ENCODE measurements around the gene UQCRC1.

UQCRC1 gene

DNA sequence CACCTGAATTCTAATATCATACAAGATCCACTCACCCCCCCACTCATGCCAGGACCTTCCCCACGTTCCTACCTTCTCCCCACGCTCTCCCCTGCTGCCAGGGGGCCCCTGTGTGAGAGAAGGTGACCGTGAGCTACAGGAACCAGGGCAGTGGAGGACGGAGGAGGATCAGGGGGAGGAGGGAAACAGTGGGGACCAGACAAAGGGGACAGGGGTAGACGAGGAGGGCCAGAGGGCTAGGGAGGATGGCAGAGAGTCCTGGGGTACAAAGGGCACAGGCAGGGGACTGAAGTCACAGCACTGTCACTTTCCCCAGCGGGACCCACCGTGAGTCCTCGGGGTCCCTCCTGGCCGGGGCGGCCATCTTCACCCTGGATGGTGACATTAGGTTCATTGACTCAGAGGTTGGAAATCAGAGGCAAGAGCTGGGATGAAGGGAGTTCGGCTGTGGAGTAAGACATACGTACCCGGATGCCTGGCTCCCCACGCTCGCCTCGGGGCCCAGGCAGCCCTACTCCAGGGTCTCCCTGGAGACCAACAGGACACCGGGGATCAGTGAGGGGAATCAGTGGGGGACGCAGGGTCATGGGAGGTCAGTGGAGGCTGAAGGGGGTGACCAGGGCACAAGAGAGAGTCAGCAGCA, 39.5 kb downstream of the UQCRC1 start:
- no peak for FAIRE-seq

- FAIRE-seq, result no peak
Observed at GRCh38 chr3:48569400-48569799, 40.0 kb downstream of the UQCRC1 start.

- FAIRE-seq, result no peak
Observed at GRCh38 chr3:48568476-48568875, 41.0 kb downstream of the UQCRC1 start.

DNA sequence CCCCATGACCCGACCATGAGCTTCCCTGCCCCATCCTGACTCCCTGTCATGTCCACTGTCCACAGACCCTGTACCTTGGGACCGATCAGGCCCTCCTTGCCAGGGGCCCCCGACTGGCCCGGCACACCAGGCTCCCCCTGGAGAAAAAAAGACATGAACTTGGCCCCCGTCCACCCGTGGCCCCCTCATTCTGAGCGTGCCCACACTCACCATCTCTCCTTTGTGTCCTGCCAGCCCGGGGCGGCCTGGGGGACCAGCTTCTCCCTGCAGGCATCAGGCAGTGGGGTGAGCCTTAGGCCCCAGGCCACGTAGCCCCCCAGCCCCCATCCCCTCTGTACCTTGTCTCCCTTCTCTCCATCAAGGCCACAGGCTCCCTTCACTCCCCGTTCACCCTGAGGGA, 41.9 kb downstream of the UQCRC1 start:
- FAIRE-seq, result no peak

GRCh38 chr3:48567090-48567489, 42.4 kb downstream of the UQCRC1 start:
- no peak for FAIRE-seq

- FAIRE-seq, result no peak
Observed at GRCh38 chr3:48566401-48566760, 43.1 kb downstream of the UQCRC1 start.

- FAIRE-seq, result no peak
Observed at GRCh38 chr3:48565591-48566400, 43.6 kb downstream of the UQCRC1 start.

GRCh38 chr3:48565186-48565585, 44.3 kb downstream of the UQCRC1 start:
- no peak for FAIRE-seq

GRCh38 chr3:48564667-48565066, 44.8 kb downstream of the UQCRC1 start:
- no peak for FAIRE-seq

DNA sequence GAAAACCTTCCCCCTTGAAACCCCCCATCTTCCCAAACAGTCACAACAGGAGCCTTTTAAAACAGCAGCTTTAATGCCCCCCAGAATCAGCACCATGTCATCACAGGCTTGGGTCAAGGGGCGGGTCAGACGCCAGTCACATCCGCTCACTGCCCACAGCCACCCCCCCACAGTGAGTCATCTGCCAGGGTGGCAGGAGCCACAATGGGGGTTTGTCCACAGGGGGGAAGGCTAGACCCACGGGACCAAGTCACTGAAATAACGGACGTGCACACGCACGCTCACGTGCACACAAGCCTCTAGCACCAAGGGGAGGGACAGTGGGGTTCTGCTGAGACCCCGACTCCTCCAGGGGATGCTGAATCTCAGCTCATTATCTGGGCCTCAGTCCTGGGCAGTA, 45.4 kb downstream of the UQCRC1 start:
- no peak for FAIRE-seq

DNA sequence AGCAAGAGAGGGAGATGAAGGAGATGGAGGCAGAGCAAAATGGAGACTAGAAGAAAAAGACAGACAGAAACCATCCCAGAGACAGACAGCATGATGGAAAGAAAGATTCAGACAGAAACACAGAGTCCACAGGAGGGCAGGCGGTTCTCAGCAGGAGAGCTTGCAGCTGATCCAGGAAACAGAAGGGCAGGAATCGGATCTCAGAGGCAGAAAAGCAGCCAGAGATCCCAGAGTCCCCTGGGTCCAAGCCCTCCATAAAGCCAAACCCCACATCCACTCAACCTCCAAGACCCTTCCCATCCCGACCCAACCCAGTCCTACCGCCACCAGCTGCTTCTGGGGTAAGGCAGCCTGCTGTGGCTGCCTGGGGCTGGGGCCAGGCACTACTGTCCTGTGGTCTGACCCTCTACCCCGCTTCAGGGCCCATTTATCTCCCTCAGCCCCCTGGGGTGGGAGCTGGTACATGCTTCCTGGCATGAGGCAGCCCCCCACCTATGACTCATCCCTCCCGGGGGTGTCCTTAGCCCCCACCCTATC, 46.0 kb downstream of the UQCRC1 start, which contains the start of gene UCN2:
Gene UCN2 (minus strand): TSS at position 400 of the 537 bp plus-strand sequence. CDS start 657 bp downstream, outside the sequence.
- FAIRE-seq, result no peak

DNA sequence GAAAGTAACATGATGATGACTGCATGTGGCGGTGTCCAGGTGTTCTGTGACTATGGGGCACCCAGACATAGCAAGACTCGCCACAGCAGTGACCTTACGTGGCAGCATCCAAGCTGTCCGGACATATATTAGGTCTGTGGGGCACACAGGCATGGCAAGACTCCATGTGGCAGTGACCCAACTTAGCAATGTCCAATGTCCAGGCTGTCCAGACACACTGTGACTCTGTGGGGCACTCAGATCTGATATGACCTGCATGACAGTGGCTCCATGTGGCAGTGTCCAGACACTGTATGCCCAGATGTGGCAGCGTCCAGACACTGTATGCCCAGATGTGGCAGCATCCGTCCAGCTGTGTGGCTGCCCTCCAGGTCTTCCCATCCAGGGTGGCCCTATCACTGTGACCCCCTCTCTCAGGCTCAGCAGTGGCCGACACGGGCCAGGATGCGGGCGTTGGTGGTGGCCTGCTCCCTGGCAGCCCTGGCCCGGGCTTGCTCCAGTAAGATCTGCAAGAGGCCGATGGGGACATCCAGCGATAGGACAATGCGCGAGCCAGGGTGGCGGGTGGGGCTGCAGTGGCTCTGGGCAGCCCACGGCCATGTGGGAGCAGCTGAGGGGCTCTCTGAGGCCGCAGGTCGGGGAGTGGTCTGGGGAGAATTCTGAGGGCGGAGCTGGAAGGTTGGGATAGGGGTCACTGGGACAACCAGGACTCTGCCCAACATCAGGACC, 46.9 kb downstream of the UQCRC1 start:
- FAIRE-seq, result no peak

DNA sequence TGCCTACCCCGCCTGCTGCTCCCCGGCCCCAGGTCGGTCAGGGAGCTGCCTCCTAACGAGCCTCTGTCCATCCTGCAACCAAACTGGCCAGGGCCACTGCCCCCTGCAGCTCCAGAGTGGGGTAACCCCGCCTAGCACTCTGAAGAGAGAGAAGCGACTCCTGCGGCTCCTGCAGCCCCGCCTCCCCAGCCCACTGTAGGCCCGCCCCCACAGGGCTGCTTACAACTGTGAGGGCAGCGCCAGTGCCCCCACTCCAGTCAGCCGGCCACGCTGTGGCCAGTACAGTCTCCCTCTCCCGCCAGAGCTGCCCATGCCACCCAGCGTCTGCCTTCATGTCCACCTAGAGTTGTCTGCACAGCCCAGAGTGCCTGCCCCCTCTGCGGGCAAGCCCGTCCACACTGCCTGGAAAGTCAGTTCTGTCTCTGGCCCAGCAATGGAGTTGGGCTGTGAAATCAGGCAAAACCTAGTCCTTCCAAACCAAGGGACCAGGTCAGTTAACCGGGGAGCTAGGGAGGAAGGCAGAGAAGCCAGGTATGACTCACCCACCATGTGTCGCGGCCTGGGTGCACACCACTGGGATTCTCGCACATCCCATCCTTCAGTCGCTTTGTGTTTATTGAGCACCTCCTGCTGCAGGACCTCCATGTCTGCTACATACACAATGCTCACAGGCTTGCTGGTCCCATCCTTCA, 48.3 kb downstream of the UQCRC1 start:
- FAIRE-seq, result no peak

- FAIRE-seq, result no peak
Observed at GRCh38 chr3:48560648-48561018, 48.8 kb downstream of the UQCRC1 start.

- no peak for FAIRE-seq
Observed at GRCh38 chr3:48558493-48559134, 50.8 kb downstream of the UQCRC1 start.

- FAIRE-seq, result peak; percentile 72
Observed at GRCh38 chr3:48556796-48557626, 52.4 kb downstream of the UQCRC1 start, which contains the start of gene PFKFB4. Gene PFKFB4, minus strand, starts transcription at chr3:48556803. Its CDS starts 26 bp downstream, at chr3:48556777.

- FAIRE-seq, result no peak
Observed at GRCh38 chr3:48555949-48556795, 53.3 kb downstream of the UQCRC1 start.

- FAIRE-seq, result no peak
Observed at GRCh38 chr3:48555231-48555948, 54.1 kb downstream of the UQCRC1 start.
